ENCODE measurements around the gene SFTPA1.
"Not testable (repeated sequence)": the region's sequence is repeated elsewhere in the genome, so short reads cannot be mapped to it uniquely, and the experiment has no call there.

The SFTPA1 gene

DNA sequence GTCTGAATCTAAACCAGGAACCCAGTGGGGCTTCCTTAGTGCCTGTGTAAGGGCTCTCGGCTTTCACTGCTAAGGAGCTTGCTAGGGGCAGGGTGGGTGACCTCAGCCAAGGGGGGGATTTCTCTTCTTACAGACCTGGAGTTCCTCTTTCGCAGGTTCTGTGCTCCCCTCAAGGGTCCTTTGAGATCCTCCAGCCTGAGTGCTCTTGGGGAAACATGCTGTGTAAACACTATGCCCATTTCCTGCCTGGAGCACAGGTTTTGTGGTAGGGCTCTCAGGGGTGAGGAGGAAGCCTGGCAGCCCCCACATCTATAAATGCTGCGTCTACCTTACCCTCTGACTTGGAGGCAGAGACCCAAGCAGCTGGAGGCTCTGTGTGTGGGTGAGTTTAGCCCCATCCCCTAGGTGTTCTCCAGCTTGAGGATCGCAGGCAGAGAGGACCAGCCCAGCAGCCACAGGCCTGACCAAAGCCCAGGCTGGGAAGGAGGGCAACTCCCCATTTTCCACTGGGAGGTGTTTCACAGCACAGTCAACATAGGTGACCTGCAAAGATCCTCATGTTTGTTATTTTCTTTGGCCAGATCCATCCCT lies at the start of gene SFTPA1:
SFTPA1 (plus strand) TSS at position 339 of the 591 bp plus-strand sequence. CDS start 887 bp downstream, outside the sequence.
- DNase-seq (ENCODE audit: low read depth in 2 of 2), result no peak

DNA sequence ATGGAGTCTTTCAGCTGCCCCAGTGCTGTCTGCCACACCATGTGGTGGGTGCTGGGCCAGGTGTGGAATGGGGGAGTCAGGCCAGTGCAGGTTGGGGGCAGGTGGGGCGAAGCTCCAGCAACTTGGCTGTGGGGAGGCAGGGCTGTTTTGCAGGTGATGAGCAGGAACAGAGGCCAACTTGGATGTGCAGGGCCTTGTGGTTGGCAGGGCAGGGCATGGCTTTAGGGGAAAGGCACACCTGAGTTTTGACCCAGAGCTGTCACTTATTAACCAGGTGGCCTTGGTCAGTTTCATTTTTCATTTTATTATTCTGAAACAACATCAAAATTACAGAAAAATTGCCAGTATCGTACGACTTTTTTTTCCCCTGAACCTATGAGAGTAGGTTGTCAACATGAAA lies 49.5 kb upstream of the SFTPA1 start:
- DNase-seq (ENCODE audit: low read depth in 2 of 2), result no peak

DNA sequence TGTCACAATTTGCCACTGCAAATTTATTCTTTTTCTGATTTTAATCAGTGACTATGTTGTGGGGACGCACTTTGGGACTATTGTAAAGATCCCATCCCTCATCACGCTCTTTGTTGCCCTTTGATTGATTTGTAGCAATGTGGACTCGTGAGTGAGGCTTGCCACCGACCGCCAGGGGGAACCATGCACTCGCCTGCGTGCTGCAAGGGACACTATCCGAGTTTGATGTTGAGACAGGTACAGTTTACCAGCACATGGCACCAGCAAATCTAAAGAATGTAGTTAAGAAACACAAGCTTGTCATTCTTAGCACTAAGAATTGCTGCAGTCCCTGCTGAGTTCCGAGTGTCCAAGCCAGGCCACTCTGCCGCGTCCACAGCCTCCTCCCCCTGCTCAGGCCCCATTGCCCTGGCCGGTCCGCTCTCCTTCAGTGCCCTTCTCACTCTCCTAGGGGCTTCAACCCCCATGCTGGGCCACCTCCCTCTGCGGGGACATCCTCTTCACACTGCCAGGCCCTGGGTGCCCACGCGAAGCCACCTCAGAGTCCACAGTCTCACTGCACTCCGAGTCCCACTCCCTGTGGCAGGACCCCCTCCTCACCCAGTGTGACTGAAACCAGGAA lies 48.5 kb upstream of the SFTPA1 start:
- peak in 1 of 2 donors; percentile 13 for DNase-seq (ENCODE audit: low read depth in 2 of 2)

DNA sequence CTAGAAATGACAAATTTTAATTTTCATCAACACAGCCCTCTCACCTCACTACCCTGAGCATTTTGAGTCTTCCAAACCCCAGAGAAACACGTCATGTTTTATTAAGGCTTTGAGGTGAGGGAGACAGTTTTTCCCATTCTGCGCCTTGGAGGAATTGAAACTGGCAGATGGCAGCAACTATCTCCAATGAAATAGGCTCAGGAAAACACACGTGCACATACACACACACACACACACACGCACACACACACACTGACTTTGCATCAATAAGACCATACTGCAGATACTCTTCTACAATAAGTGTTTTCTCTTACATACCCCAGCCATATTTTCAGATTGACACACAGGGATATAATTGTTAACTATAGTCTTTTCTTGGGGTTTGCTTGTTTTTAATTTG lies 47.3 kb upstream of the SFTPA1 start:
- DNase-seq (ENCODE audit: low read depth in 2 of 2), result no peak

DNA sequence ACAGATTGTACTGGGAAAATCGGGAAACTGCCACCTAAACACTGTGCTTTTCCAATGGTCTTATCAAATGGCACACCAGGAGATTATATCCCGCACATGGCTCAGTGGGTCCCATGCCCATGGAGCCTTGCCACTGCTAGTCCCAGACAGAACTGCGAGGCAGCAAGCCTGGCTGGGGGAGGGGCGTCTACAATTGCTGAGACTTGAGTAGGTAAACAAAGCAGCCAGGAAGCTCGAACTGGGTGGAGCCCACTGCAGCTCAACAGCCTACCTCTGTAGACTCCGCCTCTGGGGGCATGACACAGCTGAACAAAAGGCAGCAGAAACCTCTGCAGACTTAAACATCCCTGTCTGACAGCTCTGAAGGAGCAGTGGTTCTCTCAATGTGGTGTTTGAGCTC lies 40.1 kb upstream of the SFTPA1 start:
- not testable (repeated sequence) for DNase-seq (ENCODE audit: low read depth in 2 of 2)

DNA sequence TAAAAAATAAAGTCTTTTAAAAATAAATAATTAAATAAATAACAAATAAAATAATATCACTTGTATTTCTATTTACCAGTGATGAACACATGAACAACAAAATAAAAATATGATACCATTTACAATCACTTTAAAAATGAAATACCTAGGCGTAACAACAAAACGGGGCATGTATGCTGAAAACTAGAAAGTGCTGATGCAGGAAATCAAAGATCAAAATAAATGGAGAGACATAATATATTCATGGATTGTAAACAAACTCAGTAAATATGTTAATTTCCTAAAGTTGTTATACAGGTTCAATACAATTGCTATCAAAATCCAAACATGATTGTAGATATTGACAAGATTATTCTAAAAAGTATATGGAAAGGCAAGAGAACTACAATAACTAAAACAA lies 31.4 kb upstream of the SFTPA1 start:
- DNase-seq (ENCODE audit: low read depth in 2 of 2), result no peak

DNA sequence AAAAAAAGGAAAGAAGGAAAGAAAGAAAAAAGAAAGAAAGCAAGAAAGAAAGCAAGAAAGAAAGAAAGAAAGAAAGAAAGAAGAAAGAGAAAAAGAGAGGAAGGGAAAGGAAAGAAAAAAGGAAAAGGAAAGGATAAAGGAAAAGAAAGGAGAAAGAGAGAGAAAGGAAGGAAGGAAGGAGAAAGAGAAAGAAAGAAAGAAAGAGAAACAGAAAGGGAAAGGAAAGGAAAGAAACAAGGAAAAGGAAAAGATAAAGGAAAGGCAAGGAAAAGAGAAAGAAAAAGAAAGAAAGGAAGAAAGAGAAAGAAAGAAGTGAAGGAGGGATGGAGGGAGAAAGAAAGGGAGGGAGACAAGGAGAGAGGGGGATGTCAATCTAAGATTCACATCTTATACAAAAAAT lies 29.7 kb upstream of the SFTPA1 start:
- DNase-seq (ENCODE audit: low read depth in 2 of 2), result no peak

DNA sequence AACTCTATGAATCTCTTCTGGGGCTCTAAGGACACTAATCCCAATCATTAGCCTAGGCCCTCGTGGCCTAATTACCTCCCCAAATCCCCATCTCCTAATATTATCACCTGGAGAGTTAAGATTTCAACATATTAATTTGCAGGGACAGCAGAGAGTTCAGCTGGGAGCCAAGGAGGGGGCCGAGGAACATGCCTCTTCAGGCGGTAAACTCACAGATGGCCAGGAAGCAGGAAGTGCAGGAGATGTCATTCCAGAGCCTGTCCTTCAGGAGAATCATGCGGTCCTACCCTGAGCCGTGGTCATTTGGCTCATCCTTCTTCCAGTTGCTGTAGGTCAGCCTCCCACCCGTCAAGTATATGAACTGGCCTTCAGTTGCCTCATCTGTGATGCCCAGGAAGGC lies 28.6 kb upstream of the SFTPA1 start:
- DNase-seq (ENCODE audit: low read depth in 2 of 2), result no peak

DNA sequence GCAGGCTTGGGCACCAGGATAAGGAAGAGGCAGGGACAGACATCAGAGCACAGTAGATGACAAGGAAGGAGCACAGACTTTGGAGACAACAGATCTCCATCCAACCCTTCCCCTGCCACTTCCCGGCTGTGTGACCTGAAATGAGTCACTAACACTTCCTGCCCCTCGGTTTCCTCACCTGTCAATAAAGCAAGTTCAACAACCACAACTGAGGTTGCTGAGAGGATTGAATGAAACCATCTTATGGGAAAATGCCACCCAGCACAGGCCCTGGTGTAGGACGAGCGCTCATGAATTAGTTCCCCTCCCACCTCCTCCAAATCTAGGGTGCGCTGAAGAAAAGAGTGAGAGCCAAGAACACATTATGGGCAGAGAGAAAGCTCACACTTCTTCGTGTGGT lies 27.8 kb upstream of the SFTPA1 start:
- DNase-seq (ENCODE audit: low read depth in 2 of 2), result not testable (repeated sequence)

DNA sequence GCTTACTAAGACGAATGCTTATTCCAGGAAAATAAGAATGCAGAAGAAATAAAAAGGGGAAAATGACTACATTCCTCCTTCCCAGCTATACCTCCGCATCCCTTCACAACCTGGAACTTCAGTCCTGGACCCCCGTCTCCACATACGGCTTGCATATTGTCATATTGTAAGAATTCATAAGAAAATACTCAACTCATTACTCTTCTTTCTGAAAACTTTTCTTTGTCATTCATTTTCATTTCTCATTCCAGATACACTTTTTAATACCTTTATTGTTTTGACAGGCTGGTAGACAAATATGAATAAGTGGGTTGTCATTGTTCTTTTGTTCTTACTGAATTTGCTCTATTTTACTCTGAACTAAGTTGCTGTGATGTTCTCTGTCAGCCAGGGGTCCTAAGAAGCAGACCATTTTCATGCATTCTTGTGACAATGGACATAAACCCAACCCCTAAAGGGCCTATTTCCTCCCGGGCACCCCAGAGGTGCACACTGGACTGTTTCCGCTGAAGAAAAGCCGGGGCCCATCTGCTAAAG lies 27.2 kb upstream of the SFTPA1 start:
- DNase-seq (ENCODE audit: low read depth in 2 of 2), result no peak

DNA sequence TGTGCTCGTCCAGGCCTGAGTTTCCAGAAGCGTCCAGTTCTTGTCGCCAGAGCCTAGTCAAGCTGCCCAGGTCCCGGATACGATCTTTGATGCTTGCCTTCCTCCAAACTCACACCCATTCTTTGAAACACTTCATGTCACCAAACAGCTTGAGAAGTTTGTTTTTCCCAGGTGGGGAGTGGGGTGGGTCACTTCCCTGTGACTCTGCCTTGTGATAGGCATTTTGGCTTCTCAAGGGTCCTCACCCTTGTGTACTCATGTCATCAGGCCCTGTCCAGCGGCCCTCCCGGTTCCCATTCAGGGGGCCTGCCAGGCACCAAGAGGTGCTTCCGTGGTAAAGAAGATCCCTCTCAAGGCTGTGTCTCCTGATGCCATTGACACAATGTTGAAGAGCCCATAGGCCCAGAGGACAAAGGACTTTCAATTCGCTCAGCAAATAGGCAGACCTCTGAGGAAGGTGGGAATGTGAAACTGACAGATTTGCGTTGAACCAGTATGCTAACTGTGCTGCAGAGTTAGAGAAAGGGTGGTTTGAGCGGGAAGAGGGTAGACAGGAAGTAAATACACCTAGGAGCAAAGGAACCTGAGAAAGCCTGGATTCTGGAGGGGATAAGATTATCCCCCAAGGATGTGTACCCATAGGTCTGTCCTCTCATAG lies 24.7 kb upstream of the SFTPA1 start:
- DNase-seq (ENCODE audit: low read depth in 2 of 2), result no peak

DNA sequence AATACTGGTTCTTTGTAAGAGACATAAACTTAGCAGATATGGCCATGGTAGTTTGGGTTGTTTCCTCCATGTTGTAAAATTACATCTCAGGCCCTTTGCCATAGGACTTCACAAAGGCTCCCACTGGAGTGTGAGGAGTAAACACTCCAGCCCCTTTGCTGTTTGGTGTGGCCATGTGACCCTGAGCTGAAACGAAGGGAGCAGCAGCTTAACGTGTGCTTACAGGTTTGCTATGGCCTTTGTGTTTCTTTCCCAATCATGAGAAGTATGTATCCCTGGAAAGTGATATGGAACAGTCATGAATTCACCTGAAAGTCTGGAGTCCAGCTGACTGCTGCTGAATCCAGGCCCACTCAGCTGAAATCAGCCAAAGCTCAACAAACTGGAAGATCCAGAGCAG lies 23.8 kb upstream of the SFTPA1 start:
- DNase-seq (ENCODE audit: low read depth in 2 of 2), result no peak

DNA sequence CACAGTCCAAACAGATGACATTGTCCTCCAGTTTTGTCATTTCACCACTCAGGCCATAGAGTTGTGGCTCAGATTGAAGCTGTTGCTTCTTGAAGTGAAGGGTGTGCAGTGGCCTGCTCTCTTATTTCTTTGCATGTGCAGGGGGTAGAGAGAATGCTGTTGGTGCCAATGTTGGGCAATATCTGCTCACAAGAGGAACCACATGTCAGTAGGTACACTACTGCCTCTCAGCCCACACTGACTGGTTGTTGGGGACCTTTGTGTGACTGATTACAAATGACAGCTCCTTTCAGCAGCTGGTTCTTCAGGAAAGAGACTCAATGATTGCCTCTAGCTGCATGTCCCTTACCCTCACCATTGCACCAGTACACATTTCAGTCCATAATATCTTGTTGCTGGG lies 21.9 kb upstream of the SFTPA1 start:
- DNase-seq (ENCODE audit: low read depth in 2 of 2), result no peak

DNA sequence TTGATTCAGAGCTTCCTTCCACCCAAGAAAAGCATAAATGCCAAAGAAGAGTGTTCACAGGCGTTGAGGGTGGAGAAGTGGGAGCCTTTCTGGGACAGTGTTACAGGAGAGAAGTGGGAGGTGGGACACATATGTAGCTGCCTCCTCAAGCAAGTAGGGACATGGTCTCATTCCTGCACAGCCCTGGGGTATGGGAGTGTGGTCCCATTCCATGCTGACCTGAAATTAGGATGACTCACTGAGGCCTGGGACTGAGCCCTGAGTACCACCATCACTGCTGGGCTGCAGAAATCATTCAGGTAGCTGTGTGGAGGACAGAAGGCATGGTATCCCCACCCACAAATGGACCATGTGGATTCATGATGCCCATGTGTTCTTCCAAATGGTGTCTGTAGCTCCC lies 17.4 kb upstream of the SFTPA1 start:
- DNase-seq (ENCODE audit: low read depth in 2 of 2), result no peak

DNA sequence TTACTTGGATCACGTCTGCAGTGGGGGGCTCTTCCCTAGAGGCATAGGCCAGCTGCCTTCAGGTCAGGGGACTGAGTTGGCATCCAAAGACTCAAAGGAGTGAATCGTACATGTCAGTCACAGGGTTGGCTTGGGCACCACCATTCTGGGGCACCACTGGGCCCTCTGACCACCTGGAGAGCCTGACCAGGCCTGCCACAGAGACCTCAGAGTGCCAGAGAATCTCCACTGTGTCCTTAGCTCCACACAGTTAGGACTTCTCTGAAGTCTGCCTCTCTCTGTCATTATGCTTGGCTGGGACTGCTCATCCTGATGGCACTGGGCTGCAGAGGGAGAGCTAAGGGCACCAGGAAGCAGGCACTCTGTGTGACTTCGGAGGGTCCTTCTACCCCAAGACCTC lies 16.2 kb upstream of the SFTPA1 start:
- DNase-seq (ENCODE audit: low read depth in 2 of 2), result not testable (repeated sequence)

DNA sequence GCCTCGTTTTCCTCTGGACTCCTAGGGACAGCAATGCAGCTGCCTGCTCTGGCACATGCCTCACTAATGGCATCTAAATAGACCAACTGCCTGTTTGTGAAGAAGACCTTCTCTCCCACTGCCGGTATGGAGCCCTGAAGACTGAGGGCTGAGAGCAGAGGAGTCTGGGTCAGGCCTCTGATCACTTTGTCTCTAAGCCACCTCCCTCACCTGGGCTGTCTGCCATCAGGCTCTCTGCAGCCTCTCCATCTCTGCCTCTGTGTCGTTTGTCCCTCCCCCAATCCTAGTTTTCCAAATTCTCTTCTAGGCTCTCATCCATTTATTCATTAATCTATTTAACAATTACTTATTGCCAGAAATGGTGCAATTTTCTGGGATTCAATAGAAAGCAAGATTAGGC lies 15.2 kb upstream of the SFTPA1 start:
- no peak for DNase-seq (ENCODE audit: low read depth in 2 of 2)

DNA sequence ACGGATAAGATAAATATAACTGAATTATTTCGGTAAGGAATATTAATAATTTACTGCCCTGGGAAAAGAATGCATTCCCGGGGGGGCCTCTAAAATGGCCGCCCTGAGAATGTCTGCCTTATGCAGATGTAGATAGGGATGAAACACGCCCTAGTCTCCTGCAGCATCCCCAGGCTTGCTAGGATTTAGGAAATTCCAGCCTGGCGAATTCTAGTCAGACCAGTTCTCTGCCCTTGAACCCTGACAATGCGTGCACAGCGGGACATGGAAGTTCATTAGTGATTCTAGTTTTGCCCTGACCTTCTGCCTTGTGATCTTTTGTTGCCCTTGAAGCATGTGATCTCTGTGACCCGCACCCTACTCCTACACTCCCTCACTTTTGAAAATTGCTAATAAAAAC lies 11.1 kb upstream of the SFTPA1 start:
- DNase-seq (ENCODE audit: low read depth in 2 of 2), result not testable (repeated sequence)

DNA sequence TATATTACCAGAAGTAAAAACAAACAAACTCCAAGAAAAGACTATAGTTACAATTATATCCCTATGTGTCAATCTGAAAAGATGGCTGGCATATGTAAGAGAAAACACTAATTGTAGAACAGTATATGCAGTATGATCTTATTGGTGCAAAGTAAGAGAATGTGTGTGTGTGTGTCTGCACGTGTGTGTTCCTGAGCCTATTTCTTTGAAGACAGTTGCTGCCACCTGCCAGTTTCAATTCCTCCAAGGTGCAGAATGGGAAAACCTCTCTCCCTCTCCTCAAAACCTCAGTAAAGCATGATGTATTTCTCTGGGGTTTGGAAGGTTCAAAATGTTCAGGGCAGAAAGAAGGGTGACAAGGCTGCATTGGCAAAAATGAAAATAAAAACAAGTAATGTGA lies 8.8 kb upstream of the SFTPA1 start:
- no peak for DNase-seq (ENCODE audit: low read depth in 2 of 2)

DNA sequence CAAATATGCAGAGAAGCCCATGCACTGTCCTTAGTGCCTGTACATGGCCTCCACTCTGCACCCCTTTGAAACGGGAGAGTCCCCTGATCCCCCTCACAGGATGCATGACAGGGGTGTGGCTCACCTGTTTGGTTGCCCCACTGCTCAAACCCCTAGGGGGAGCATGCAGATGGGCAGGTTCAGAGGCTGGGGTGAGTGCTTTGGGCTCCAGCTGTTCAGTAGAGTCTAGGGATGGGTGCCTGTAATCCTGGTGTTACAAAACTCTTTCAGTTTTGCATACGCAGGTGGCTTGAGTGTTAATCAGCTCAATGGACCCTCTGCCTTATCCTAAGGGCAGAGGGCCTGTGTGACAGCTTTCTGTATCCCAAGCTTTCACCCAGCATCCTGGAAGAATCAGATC lies 7.8 kb upstream of the SFTPA1 start:
- DNase-seq (ENCODE audit: low read depth in 2 of 2), result no peak

DNA sequence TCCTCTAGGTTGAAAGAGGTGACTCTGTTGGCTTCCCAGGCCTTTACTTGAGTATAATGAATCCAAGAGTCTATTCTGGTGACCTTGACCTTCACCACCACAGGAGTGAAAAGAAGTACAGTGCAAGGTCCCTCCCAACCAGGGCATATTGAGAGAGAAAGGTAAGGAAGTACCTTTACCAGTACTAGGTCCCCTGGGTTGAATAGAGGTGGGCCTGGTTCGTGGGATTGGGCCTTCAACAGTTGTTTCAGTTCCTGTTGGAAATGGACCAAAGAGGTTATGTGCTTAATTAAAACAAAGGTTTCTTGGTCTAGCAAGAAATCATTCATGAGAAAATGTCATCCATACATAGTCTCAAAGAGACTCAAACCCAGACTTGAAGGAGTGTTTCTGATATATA lies 6.4 kb upstream of the SFTPA1 start:
- no peak for DNase-seq (ENCODE audit: low read depth in 2 of 2)

DNA sequence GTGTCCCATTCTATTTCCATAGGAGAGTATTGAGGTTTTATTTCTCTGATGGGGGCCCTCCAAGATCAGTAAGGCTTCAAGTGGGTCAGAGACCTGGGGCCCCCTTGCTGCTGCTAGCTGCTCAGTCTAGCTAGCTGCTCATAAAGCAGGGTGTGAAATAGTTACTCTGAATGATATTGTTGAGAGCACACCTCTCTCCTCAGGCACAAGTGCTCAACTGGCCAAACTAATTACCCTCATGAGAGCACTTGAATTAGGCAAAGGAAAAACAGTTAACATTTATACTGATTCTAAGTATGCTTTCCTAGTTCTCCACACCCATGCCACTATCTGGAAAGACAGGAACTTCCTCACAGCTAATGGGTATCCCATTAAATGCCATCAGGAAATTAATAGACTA lies 5.4 kb upstream of the SFTPA1 start:
- DNase-seq (ENCODE audit: low read depth in 2 of 2), result no peak

DNA sequence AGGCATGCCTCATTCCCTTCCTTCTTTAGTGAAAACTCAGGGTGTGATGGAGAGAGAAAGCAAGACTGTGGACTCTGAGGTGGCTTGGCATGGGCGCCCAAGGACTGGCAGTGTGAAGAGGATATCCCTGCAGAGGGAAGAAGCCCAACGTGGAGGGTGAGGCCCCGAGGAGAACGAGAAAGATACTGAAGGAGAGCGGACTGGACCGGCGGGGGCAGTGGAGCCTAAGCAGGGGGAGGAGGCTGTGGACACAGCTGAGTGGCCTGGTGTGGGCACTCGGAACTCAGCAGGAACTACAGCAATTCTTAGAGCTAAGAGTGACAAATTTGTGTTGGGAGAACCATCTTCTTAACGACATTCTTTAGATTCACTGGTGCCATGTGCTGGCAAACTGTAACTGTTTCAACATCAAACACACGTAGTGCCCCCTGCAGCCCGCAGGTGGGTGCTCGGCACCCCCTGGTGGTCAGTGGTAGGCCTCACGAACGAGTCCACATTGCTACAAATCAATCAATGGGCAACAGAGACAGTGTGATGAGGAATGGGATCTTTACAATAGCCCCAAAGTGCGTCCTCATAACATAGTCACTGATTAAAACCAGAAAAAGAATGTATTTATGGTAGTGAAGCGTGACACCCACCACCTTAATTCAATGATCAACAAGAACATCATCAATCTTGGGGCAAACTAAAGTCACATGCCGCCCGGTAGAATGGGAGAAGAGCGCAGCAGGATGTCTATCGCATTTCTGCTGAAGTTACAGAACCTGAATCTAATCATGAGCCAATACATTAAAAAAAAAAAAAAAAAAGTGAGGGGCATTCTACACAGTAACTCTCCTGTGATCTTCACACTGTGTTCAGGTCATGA lies 2.0 kb upstream of the SFTPA1 start:
- no peak for DNase-seq (ENCODE audit: low read depth in 2 of 2)

Measured in activated CD8-positive, alpha-beta memory T cell treated with anti-CD3 and anti-CD28 coated beads for 4 hours (primary cell).